Stimulated activated CD4-positive, alpha-beta T cell treated with anti-CD3 and anti-CD28 coated beads, Interleukin-4, amount 100 ng/mL, for 24 hours (primary cell): ENCODE measurements around the gene BAG1.

Experiments used
- DNase-seq: peaks from one replicate; pipeline ENCODE4 v3.0.0-alpha.2; 2020

BAG1 gene

DNA sequence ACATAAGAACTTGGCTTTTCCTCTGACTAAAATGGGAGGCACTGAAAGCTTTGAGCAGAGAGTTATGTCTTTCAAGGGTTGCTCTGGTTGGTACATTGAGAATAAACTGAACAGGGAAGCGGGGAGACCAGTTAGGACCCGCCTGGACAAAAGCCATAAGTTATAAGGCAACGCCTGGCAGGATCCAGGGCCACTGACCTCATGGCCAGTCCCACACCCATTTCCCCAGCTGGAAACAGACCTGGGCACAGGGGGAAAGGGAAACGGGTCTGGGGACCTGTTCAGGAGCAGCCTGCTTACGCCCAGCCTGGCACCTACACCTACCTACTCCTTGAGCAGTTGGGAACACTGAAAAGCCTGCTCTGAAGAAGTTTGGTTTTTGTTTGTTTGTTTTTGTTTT is 23.2 kb downstream of the BAG1 start:
- DNase-seq = no peak

DNA sequence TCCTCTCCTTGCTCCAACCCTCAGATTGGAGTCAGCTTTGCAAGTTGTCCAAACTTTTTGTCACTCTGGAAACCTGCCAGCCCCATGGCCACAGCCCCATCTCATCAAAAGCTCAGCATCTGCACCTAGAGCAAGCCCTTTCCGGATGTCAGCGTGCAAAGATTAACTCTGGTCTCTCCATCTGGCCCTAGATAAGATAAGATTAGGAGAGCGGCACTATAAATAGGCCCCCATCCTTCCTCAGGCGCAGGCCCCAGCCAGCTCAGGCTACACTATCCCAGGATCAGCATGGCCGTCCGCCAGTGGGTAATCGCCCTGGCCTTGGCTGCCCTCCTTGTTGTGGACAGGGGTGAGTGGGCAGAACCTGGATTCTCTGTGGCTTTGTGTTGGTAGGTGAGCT is 24.6 kb downstream of the BAG1 start, which contains the start of gene SPINK4:
TSS of gene SPINK4 (plus strand) at position 247 of the 400 bp plus-strand sequence. CDS start at position 289, 42 bp downstream.
- DNase-seq = no peak

DNA sequence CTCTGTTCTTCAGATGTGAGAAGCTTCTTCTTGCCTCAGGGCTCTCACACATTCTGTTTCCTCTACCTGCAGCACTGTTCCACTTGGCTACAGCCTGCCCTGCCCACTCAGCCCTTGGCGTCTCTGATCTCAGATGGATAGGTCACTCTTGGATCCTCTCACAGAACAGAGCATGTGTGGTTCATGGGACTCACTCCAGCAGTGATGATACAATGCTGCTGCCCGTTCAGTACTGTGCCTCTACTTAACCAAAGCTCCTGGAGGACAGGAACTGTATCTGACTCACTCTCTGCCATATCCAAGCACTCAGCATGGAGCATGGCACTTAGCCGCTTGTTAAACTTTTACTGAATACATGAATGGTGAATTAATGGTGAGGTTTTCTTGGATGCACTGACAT is 27.9 kb downstream of the BAG1 start:
- no peak for DNase-seq

DNA sequence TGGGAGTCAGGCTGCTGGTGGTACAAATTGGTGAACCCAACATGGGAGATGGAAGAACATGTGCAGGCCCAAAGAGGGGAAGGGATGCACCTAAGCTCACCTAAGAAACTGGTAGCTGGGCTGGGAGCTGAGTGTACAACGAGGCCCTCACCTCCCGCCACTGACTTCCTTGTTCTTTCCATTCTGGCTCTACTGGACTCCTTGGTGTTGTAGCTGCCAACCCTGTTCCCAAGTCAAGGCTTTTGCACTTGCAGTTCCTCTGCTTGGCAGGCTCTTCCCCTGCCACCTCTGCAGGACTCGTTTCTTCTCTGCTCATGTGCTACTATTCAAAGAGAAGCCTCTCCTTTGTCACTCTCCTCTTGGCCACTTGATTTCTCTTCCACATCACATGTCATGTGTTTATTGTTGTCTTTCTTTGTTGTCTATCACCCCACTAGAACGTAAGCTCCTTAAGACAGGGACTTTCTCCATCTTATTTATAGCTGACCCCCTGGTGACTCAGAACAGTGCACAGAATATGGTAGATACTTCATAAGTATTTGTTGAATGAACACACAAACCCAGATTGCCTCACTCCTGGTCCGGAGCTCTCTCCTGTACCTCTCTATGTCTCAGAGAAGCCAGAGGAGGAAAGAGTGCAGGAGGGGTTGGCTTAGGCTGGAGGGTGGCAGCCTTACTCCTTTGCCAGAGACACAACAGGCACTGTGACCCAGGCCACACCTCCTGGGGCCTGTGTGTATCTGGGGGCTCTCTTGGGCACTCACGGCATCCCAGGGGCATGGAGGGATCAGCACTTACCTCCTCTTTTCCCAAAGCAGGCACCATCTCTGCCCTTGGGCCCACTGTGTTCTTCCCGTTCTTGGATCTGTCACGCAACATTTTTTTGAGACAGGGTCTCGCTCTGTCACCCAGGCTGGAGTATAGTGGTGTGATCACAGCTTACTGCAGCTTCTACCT is 29.7 kb downstream of the BAG1 start:
- DNase-seq = no peak

DNA sequence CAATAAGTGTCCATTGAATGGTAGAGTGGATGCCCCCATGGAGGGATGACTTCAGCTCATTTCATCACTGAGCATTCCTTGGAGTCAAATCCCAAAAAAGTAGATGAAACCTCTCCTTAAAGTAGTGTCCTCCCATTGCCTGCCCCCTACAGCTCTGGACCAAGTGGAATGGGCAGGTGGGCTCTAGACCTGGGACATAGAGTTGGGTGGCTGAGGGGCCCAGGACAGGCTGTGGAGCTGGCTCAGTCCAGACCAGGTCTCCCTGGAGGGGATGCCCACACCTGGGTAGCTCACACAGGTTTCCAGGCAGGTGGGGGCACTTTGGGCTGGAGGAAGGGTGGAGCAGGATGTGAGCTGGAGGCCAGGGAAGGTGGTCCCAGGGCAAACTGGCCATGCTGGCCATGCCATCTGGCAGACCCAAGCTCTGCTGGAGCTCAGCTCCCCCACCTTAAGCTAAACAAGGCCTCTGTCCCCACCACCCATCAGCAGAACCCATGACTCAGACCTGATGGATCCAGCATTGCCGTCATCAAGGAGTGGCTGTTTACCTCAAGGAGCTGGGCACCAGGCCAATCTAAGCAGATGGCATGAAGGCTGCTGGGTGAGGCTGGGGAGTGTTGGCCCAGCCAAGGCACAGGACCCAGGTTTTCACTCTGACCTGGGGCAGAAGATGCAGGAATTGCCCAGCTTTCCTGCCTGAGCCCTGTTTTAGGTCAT is 30.7 kb downstream of the BAG1 start:
- no peak for DNase-seq

DNA sequence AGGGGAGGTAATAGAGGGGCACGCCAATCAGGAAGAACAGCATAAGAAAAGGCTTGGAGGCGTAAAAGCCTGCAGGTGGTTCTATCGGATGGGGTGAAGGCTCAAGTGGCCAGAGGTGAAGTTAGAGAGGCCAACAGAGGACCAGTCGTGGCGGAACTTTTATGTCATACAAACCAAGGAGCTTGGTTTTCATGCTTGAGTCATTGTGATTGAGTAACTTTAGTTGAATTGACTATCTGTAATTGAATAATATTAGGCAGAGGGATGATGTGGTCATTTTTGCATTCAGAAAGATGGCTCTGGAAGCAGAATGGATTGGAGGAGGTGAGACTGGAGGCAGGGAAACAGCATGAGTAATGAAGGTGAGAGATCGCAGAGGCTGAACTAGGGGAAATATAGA is 31.7 kb downstream of the BAG1 start:
- no peak for DNase-seq

GRCh38 chr9:33231623-33231942 is 32.9 kb downstream of the BAG1 start:
- DNase-seq = no peak

- no peak for DNase-seq
Measured at GRCh38 chr9:33230756-33231622, 33.5 kb downstream of the BAG1 start.

GRCh38 chr9:33229359-33230114 is 35.0 kb downstream of the BAG1 start:
- no peak for DNase-seq

GRCh38 chr9:33228606-33229005 is 35.9 kb downstream of the BAG1 start:
- DNase-seq = no peak

DNA sequence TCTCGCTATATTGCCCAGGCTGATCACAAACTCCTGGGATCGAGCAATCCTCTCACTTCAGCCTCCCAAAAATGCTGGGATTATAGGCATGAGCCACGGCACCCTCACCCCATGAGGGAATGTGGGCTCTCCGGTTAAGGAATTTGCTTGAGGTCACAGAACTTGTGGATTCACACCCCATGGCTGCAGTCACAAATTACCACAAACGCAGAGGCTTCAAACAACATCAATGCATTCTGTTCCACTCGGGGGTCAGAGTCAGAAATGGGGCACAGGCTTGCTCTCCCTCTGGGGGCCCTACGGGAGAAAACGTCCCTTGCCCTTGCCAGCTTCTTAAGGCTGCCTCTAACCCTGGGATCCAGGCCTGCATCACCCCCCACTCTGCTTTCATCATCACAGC is 36.8 kb downstream of the BAG1 start:
- DNase-seq = no peak

- DNase-seq = no peak
Measured at GRCh38 chr9:33227008-33227398, 37.5 kb downstream of the BAG1 start.

GRCh38 chr9:33225319-33226147 is 39.0 kb downstream of the BAG1 start:
- DNase-seq = peak; percentile 80

- no peak for DNase-seq
Measured at GRCh38 chr9:33223696-33224095, 40.8 kb downstream of the BAG1 start.

GRCh38 chr9:33222031-33222430 is 42.5 kb downstream of the BAG1 start:
- no peak for DNase-seq

DNA sequence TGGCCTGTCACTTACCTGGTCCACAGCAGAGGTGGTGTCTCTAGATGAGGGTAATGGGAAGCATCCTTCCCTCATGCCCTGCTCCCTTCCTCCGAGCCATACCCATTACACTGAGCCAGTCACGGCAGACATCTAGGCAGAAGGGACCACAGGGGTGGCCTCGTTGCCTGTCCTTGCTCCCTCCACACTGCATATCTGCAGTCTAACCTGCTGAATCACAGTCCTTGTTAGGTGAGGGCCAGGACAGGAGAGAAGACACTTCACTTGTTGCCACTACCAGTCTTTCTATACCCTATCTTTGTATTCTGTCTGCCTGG is 43.0 kb downstream of the BAG1 start:
- DNase-seq = no peak

DNA sequence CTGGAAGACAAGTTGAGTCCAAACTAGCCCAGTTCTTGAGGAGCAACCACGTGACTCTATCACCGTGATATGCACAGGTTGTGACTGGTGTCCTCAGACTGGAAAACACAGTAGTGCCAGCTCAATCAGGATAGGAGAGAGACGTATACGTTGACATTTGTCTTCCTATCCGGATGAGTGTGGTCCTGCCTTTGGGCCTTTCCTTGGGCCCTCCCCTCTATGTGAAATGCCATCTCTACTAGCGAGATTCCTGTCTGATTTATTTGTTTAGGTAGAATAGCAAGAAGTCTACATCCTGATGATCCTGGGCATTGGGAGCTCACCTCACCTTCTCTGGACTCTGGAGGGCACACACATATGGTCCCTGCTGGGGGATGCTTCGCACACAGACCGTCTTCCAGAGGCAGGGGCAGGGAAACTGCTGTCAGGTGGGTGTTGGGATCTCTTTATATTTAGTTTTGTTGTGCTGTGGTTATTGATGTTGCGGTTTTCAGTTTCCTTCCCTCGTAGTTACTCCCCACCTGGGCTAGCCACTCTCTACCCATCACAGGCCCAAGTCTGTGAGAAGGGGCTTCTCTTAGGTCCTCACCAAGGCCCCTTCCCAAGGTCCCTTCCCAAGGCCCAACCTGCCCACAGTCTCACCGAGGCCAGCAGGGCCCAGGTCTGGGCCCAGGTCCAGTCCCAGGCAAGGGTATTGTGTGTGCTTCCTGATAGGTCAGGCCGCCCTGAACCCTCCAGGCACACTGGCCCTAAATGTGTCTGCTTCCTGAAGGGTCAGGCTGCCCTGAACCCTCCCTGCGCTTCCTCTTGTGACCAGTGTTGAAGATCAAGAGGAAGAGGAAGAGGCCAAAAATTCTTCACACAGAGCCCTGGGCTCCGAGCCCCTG is 43.6 kb downstream of the BAG1 start:
- no peak for DNase-seq

GRCh38 chr9:33211695-33212393 is 52.7 kb downstream of the BAG1 start:
- no peak for DNase-seq

DNA sequence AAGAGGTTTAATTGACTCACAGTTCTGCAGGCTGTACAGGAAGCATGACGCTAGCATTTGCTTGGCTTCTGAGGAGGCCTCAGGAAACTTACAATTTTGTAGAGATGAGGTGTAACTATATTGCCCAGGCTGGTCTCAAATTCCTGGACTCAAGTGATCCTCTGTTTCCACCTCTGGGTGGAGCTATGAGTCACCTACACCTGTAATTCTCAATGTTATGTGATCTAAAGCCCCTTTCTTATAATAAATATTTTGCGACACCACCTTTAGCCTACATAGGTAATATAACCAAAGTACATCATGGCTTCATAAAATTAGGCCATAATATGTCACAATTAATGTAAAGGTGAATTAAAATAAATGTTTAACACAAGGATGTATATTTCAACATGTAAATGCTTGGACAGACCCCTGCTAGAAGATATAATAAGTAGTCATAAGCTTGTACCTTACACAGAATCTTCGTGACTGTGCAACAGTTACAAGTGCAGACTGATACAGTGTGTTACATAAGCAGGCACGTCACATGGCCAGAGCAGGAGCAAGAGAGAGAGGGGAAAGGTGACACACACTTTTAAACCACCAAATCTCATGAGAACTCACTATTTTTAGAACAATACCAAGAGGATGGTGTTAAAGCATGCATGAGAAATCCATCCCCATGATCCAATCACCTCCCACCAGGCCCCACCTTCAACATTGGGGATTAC is 54.3 kb downstream of the BAG1 start:
- no peak for DNase-seq
